Measurements from ENCODE around the gene GTF2IRD1. TPM values are rescaled to one million over a fixed set of nuclear protein-coding genes. Genes with fewer than 3 reads are reported as not detected.
A peak's percentile ranks its signal among the peaks of the same experiment; 100 is the strongest.
"Not testable (repeated sequence)": the region's sequence is repeated elsewhere in the genome, so short reads cannot be mapped to it uniquely, and the experiment has no call there.

Gene GTF2IRD1
- total RNA-seq, 4 donors from 2014 or later, result 42.9 to 109 (median 77.0) TPM

DNA sequence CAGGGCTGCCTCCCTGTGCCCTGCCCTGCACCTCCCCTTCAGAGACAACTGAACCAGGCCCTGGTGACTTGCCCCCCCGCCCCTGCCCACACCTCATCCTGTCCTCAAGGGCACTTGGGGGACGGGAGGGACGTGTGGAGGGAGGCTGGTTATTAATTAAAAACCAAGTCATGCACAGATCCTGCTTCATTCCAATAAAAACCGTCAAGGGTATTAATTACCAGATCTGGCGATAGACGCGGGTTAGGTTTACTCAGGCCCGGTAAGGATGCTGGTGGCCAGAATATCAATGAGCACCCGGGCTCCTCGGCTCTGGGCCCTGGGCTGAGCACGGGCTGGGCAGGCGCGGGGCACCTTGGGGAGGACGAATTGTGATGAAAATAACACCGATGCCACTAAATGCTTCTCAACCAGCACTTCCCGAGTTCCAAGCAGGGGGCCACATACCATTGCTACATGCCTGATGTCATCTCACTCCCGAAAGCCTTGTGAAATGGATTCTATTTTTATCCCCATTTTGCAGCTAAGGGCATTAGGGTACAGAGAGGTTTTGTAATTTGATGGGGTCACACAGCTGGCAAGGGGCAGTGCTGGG is 24.5 kb upstream of the GTF2IRD1 start:
- no peak for DNase-seq
- Histone ChIP-seq H3K4me3 (no peak overlapping the region), H3K36me3 (no peaks in the 10 kb centered on the region), H3K9me3 (no peaks in the 10 kb centered on the region), H3K27ac (peak overlapping the region in 2 of 4 donors; percentile 85 to 88), H3K4me1 (peaks cover 3 to 25% of the 10 kb centered on the region in 2 donors), H3K27me3 (no peaks in the 10 kb centered on the region)
- peak in 1 of 2 donors; percentile 10 for TF ChIP-seq POLR2A (IDR thresholded peaks at IDR 0.05)
- TF ChIP-seq, protein P1, sequence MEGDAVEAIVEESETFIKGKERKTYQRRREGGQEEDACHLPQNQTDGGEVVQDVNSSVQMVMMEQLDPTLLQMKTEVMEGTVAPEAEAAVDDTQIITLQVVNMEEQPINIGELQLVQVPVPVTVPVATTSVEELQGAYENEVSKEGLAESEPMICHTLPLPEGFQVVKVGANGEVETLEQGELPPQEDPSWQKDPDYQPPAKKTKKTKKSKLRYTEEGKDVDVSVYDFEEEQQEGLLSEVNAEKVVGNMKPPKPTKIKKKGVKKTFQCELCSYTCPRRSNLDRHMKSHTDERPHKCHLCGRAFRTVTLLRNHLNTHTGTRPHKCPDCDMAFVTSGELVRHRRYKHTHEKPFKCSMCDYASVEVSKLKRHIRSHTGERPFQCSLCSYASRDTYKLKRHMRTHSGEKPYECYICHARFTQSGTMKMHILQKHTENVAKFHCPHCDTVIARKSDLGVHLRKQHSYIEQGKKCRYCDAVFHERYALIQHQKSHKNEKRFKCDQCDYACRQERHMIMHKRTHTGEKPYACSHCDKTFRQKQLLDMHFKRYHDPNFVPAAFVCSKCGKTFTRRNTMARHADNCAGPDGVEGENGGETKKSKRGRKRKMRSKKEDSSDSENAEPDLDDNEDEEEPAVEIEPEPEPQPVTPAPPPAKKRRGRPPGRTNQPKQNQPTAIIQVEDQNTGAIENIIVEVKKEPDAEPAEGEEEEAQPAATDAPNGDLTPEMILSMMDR (IDR thresholded peaks at IDR 0.05 in 4 of 5, conservative IDR thresholded peaks at IDR 0.05 in 1 of 5), result no peak
- intact Hi-C loops (cut with DNase I; ENCODE audit: low total_unique reads), result loop anchor here (5.0 kb wide), 1 partner anchor 123 kb away; no protein-coding TSS in a partner anchor
- ATAC-seq, result peak; percentile 34 to 60
- in situ Hi-C loops (cut with MboI; ENCODE audit: low sequenced_read_pairs in 4 of 4), result loop anchor here in 3 of 4 donors (10.0 to 25.0 kb wide), 3 partner anchors 108 to 608 kb away; no protein-coding TSS in a partner anchor

DNA sequence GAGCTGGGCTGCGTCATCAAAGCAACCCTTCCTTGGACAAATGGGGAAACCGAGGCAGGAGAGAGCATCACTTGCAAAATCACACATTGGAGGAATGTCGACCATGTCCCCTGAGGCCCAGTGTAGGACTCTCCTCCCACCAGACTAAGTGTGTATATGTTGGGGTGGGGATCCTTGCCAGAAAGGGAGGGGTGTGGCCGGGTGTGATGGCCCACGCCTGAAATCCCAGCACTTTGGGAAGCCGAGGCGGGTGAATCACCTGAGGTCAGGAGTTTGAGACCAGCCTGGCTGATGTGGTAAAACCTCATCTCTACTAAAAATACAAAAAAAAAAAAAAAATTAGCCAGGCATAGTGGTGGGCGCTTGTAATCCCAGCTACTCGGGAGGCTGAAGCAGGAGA is 23.3 kb upstream of the GTF2IRD1 start:
- H3K36me3 ChIP-seq; H3K4me3 ChIP-seq; DNase-seq; intact Hi-C loops (cut with DNase I; ENCODE audit: low total_unique reads); H3K9me3 ChIP-seq; ATAC-seq; H3K27me3 ChIP-seq: not testable (repeated sequence)
- peak overlapping the region; percentile 76 to 88 (median 85) for H3K27ac ChIP-seq
- in situ Hi-C loops (cut with MboI; ENCODE audit: low sequenced_read_pairs in 4 of 4), result loop anchor here in 1 of 4 donors (25.0 kb wide), 2 partner anchors 107 to 607 kb away; no protein-coding TSS in a partner anchor
- peaks cover 3 to 25% of the 10 kb centered on the region in 2 donors for H3K4me1 ChIP-seq

DNA sequence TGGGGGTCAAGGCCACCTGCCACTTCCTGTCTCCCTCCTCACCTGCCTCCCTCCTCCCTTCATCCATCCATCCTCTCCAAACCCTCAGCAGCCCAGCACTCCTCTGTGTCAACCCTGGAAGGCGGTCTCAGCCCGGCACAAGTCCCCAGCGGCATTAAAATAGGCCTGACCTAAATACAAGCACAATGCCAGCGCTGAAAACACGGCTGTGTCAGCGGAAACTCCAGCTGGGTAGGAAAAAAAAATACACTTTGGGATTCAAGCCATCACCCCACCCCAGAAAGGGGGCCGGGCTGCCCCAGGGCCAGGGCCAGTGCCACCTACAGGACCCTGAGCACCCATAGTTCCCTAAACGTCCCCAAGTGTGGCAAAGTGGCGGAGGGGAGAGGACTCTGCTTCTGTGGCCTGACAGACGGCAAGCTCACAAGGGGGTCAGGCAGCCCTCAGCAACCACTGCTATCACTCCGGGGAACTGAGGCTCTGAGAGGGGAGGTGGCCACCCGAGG is 22.7 kb upstream of the GTF2IRD1 start:
- no peaks in the 10 kb centered on the region for H3K27me3 ChIP-seq
- H3K9me3 ChIP-seq, result no peaks in the 10 kb centered on the region
- TF ChIP-seq, protein P1 (IDR thresholded peaks at IDR 0.05 in 4 of 5, conservative IDR thresholded peaks at IDR 0.05 in 1 of 5), result no peak
- TF ChIP-seq POLR2A (IDR thresholded peaks at IDR 0.05), result no peak
- H3K4me1 ChIP-seq, result peaks cover 3 to 25% of the 10 kb centered on the region in 2 donors
- in situ Hi-C loops (cut with MboI; ENCODE audit: low sequenced_read_pairs in 4 of 4), result loop anchor here in 1 of 4 donors (25.0 kb wide), 2 partner anchors 106 to 606 kb away; no protein-coding TSS in a partner anchor
- DNase-seq, result peak; percentile 19 to 59
- ATAC-seq, result peak; percentile 79
- peak overlapping the region; percentile 76 to 88 (median 85) for H3K27ac ChIP-seq
- no peaks in the 10 kb centered on the region for H3K36me3 ChIP-seq
- intact Hi-C loops (cut with DNase I; ENCODE audit: low total_unique reads), result loop anchor here (1.0 kb wide), 1 partner anchor 49 kb away; no protein-coding TSS in a partner anchor
- no peak overlapping the region for H3K4me3 ChIP-seq

DNA sequence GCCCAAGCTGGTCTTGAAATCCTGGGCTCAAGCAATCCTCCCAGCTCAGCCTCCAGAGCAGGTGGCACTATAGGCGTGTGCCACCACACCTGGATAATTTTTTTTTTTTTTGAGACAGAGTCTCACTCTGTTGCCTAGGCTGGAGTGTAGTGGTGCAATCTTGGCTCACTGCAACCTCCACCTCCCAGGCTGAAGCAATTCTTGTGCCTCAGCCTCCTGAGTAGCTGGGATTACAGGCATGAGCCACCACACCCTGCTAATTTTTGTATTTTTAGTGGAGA is 16.5 kb upstream of the GTF2IRD1 start:
- H3K9me3 ChIP-seq; H3K27me3 ChIP-seq; H3K36me3 ChIP-seq; DNase-seq; intact Hi-C loops (cut with DNase I; ENCODE audit: low total_unique reads); H3K4me3 ChIP-seq; ATAC-seq; H3K4me1 ChIP-seq; H3K27ac ChIP-seq: not testable (repeated sequence)
- in situ Hi-C loops (cut with MboI; ENCODE audit: low sequenced_read_pairs in 4 of 4), result loop anchor here in 1 of 4 donors (25.0 kb wide), 2 partner anchors 100 to 600 kb away; no protein-coding TSS in a partner anchor

DNA sequence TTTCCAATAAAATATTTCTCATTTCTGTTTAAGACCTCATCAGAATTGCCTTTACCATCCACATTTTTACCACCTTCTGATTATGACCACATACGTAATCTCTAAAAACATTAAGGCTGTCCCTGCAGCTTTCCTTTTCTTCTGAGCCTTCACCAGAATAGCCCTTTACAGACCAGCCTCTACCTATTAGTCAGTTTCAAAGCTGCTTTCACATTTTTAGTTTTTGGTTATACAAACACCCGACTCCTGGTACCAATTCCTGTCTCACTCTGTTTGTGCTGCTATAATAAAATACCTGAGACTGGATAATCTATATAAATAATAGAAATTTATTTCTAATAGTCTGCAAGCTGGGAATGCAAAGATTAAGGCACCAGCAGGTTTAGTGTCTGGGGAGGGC is 15.4 kb upstream of the GTF2IRD1 start:
- H3K4me3 ChIP-seq, result no peak overlapping the region
- ATAC-seq, result no peak
- H3K4me1 ChIP-seq, result no peaks in the 10 kb centered on the region
- no peak overlapping the region for H3K27ac ChIP-seq
- in situ Hi-C loops (cut with MboI; ENCODE audit: low sequenced_read_pairs in 4 of 4), result loop anchor here in 1 of 4 donors (25.0 kb wide), 2 partner anchors 99 to 599 kb away; no protein-coding TSS in a partner anchor
- intact Hi-C loops (cut with DNase I; ENCODE audit: low total_unique reads), result no loop called here
- no peaks in the 10 kb centered on the region for H3K36me3 ChIP-seq
- no peaks in the 10 kb centered on the region for H3K9me3 ChIP-seq
- no peak for TF ChIP-seq POLR2A (IDR thresholded peaks at IDR 0.05)
- TF ChIP-seq, protein P1 (IDR thresholded peaks at IDR 0.05 in 4 of 5, conservative IDR thresholded peaks at IDR 0.05 in 1 of 5), result no peak
- DNase-seq, result no peak
- no peaks in the 10 kb centered on the region for H3K27me3 ChIP-seq

Data from gastrocnemius medialis (tissue), 4 donors.